Measurements from ENCODE around the gene KSR2.
"Not testable (repeated sequence)": the region's sequence is repeated elsewhere in the genome, so short reads cannot be mapped to it uniquely, and the experiment has no call there.

KSR2 gene

DNA sequence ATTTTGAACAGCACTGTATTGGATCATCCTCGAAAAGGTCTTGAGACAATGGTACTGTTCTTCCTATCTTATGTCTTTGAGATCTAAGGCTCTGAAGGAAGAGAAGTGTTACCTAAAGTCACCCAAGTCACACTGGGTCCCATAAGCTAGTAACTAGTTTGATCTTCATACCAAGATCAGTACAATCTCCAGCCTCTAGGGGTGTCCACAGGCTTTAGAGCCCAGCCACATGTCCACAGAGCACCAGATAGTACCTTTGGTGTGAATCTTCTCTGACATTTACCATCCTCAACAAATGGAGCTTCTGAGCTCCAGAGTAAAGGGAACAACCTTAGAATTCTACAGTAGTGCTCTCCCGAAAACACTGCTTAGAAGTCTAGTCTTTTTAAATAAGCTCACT lies 78.7 kb downstream of the KSR2 start:
- DNase-seq, result no peak

DNA sequence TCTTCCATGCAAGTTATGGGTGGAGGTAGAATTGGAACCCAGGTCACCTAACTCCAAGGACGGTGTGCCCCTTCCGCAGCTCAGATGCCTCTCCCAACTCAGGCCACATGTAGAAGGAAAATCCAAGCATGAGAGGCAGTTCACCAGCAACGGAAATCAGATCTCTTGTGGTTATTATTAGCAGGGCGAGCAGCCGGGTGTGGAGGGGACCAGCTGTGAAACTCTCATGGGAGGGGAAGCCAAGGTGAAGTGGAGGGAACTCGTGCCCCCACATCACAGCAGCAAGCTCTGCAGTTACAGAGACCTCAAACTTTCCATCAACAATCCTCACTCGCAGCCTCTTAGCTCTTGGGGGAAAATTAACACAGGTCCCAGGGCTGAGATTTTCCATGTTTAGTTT lies 79.7 kb downstream of the KSR2 start:
- no peak for DNase-seq

DNA sequence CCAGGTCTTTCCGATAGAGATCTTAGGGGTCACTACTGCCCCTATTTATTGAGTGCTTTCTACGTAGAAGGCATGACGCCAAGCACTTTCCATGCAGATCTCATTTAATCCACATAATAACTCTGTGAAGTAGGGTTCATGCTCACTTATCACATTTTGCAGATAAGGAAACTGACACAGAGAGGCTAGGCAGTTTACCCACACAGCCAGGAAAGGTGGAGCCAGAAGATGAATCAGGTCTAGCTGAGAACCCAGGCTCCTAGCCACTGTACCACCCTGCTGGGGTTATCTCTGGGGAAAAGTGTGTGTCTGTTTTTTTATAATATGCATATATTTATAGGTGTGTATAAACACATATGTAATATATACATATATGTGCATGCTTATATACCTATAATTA lies 83.6 kb downstream of the KSR2 start:
- DNase-seq, result no peak

DNA sequence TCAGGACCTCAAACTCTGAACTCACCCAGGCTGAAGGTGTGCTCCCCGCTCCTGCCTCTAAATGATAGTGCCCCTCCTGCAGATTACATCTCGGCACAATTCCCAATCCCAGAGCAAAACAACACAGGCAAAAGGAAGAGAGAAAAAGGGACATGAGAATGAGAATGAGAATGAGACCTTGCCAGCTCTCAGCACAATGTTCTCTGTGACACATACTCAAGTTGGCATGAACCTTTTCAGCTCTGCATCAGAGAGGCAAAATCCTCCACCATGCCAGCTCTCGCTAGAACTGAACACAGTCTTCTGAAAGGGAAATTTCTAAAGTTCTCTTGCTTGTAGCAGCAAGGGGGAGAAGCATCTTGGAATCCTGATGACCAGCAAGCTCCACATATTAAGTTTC lies 84.6 kb downstream of the KSR2 start:
- DNase-seq, result no peak

DNA sequence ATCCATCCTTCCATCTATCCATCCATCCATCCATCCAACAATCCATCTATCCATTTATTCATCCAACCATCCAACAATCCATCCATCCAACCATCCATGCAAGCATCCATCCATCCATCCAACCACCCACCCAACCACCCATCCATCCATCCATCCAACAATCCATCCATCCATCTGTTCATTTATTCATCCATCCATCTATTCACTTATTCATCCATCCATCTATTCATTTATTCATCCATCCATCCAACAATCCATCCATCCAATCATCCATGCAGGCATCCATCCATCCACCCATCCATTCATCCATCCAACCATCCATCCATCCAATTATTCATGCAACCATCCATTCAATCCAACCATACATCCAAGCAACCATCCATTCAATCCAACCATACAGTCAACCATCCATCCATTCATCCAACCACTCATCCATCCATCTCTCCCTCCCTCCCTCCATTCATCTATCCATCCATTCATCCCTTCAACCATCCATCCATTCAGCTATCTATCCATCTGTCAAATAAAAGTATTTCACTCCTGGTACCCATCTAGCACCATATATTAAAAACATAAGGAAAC lies 86.1 kb downstream of the KSR2 start:
- no peak for DNase-seq

DNA sequence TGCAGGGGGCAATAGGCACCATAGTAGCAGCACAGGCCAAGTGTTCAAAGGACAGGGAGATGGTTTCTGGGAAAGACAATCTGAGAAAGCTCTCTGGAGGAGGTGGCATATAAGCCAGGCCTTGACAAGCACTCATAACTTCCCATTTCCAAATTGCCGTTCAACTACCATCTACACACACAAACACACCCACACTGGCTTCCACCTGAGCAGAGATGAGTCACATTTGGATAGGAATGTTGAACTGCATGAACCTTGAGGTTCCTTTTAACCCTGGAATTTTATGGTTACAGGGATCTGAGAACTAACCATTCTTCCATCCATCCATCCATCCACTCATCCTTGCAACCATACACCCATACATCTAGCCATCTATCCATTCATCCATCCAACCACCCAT lies 86.6 kb downstream of the KSR2 start:
- DNase-seq, result no peak

DNA sequence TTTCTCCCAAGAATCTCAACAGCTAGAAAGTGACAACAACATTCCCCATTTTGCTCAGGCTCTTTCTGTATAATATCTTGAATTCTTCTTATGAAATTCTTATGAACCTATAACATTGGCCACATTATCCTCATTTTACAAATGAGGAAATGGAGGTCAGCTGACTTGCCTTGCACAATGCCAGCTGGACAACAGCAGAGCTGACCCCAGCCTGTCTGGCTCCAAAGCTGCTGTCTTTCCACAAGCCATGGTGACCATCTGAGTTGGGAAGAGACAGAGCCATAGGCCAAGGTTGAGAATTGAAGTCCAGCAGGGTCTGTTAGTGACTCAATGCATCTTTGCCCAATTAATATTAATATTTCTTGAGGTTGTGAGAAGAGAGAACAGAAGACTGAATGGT lies 87.3 kb downstream of the KSR2 start:
- no peak for DNase-seq

DNA sequence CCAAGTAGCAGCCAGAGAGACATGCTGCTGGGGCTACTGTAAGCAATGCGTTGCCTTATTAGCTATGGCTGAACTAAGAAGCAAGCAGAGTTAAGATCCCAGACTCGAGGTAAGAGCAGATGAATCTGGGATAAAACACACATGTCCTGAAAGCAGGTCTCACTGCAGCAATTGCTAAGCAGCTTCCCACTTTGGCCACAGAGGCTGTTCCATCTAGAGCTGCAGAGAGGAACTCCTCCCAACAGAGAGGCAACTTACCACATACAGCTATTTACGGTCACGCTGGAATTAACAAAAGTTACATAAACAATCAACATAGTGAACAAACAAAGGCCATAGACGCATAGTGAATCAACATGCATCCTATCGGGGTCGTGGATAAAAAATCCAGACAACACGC lies 90.2 kb downstream of the KSR2 start:
- no peak for DNase-seq

DNA sequence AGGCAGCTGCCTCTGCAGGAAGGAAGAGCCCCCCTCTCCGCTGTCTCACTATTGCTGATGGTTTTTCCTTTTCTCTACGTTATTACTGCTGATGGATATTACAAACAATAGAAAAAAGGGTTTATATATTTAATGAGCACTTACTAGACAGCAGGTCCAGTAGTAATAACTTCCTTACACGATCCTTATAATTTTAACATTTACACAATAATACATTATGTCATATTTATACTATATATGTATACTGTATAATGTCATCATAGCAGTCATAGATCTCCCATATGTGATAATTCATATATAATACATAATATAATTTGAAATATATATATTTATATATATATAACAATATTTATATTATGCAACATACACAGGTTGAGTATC lies 92.4 kb downstream of the KSR2 start:
- DNase-seq, result no peak

DNA sequence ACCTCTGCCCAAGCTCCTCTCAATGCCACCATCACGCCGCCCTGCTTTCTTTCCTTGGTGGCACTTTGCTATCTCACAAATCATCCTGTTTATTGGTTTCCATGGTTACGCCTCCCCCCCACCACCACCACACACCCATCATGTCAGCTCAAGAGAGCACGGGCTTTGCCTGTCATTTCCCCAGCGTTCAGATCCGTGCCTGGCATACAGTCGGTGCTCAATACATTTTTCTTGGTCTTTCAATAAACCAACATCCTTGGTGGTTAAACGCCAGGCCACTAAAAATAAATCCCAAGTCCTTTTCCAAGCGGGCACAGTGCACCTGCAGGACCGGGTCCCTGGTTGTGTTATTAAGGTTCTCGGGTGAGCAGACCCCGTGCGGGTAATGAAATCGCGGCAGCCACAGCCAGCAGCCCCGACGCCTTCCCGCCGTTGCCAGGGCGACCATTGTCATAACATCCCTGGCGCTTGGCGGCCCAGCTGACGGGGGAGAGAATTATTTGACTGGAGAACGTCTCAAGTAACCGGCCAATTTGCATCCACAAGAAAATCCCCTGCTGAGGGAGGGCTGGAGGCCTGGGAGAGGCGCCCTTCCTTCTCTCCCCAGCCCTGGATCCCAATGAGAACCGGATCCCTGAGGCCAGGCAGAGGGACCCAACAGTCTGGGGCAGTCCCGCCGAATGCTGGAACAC lies 92.9 kb downstream of the KSR2 start:
- peak; percentile 56 for DNase-seq

DNA sequence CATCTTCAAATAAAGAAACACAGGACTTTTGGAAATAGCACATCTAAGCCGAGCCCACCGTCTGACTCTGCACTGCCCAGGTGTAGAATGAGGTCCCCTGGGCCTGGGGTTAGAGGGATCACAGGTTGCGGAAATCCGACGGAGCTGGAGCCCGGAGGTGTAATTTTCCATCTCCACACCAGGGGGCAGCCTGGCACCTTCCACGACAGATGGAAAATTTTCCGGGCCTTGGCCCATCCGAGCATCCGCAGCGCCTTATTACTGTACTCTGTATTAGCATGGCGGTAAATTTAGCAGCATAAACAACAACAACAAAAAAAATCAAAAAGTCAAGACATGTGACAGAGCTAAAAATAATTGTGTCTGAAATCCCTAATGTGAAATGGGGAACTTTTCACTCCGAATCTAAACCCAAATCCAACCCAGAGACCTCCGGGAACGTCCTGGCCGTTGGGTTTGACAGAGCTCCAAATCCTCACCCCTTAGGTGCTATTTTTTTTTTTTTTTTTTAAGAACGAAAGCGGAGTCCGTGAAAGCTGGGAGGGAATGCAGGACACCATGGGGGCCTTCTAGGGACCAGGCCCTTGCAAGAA lies 93.9 kb downstream of the KSR2 start:
- peak; percentile 67 for DNase-seq

DNA sequence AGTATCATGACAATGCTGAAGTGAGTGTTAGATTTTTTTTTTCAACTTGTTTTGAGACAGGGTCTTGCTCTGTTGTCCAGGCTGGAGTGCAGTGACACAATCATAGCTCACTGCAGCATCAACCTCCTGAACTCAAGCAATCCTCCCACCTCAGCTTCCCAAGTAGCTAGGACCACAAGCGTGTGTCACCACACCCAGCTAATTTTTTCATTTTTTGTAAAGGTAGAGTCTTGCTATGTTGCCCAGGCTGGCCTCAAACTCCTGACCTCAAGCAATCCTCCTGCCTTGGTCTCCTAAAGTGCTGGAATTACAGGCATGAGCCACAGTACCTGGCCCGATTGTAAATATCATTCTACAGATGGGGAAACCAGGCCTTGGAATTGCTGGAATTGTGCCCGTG lies 94.6 kb downstream of the KSR2 start:
- DNase-seq, result not testable (repeated sequence)

DNA sequence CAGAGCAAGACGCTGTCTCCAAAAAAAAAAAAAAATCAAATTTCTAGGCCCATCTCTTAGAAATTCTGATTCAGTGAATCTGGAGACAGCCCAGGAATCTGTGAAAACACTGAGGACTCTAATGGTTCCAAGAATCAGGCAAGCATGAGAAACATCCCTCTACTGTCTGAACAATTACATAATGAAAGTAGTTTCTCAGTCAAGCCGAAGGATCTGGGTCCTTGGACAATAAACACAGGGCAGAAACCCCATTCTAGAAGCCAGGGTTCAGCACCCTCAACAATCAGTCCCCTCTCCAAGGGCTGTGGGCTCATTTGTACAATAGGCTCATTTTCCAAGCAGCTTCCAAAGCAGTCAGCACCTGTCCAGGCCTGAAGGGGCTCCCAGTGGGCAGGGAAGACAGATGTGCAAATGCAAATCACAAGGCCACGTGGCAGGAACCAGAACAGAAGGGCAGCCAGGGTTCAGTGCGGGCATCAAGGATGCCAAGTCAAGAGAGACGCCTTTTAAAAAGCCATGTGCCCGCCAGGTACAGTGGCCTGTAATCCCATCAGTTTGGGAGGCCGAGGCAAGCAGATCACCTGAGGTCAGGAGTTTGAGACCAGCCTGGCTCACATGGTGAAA lies 96.1 kb downstream of the KSR2 start:
- no peak for DNase-seq

DNA sequence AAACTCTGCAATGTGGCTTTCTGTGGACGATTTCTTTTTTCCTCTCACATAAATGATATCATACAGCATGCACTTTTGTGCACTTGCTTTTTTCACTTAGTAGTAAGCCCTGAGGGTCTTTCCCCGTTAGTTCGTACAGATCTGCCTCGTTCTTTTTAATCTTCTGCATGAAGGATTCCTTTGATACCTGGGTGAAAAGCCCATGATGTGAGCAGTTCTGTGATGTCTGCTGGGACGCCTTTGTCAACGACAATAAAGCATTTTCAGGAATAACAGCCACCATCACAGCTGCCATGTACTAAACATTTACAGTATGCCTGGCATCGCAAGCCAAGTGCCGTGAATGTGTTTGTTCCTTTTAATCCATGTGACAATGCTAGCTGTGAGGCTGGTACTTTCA lies 99.2 kb downstream of the KSR2 start:
- no peak for DNase-seq

DNA sequence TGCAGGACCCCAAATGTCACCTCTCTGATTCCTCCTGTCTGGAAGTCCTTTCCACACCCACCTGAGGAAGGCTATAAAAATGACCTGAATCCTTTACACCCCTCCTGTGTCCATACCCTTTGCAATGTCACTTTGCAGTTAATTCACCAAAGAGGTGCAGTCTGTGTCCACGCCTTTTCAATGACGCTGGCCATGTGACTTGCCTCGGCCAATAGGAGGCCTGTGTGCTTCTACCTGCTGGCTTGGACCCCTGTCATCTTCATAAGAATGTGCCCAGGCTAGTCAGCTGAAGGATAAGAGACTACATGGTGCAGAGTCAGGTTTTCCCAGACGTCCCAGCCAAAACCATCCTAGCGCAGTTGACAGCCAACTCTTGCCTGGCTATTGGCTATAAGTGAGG lies 101.4 kb downstream of the KSR2 start:
- DNase-seq, result no peak

DNA sequence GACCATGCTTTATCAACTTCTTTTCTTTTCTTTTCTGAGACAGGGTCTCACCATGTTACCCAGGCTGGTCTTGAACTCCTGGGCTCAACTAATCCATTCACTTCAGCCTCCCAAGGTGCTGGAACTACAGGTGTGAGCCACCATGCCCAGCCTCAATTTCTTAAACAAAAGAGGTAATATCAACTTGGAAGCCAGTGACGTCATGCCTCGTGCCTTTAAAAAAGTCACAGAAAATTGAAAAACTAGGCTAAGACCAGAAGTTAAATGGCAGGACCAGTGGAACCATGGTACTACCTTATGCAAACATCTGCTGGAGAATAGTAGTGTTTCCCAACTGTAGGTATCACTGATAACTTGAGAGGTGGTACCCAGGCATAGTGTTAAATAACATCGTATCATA lies 103.3 kb downstream of the KSR2 start:
- DNase-seq, result no peak

DNA sequence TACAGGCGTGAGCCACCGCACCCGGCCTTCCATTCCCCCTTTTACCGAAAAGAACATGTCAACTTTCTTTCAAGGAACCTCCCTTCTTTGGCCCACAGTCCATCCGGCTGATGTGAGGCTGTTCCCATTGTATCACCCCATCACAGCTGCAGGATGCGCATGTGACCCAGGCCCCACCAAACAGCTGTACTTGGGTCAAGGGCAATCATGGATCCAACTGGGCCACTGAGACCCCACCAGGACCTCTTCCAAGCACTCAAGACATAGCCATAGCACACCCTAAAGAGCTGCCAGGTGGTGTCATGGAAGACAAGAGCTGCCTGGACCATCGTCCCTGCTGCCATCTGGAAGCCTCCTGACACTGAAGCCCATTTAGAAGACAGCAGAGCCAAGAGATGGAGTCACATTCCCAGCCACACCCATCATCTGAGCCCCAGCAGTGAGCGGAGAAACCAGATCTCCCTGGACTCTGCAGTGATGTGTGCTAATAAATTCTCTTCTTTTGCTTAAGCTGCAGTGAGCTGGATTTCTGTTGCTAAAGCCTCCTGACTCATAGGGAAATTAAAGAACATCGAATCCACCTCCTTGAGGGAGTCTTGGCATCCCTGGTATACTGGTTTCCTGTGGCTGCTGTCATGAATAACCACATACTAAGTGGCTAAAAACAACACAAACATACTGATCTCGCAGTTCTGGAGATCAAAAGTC lies 105.6 kb downstream of the KSR2 start:
- DNase-seq, result no peak

DNA sequence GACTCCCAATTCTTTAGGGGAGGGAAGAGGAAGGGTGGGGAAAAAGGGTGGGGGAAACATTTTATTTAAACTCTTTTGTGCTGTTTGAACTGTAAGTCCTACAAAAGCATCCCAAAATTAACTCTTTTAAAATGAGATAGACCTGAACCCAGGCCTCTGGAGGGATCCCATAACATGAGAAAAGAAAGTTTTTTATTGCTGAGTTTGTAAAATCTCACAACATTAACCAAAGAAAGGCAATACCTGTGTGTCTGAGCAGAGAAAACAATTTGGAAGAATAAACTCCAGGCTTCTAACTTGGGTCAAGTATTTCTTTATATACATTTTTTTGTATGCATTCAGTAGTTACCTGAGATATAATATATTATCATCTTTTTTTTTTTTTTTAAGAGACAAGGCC lies 107.1 kb downstream of the KSR2 start:
- DNase-seq, result no peak

DNA sequence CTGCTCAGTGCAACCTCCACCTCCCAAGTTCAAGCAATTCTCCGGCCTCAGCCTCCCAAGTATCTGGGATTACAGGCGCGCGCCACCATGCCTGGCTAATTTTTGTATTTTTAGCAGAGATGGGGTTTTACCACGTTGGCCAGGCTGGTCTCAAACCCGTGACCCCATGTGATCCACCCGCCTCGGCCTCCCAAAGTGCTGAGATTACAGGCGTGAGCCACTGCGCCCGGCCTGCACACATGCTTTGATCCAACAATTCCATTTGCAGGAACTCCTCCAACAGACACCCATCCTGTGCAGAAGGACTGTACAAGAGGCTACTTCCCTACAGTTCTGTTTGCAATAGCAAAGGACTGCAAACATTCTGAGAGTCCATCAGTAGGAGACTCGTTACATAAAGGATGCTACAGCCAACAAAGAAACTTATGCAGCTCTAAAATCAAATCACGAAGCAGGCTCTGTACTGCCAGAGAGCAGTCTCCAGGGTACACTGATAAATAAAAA lies 108.0 kb downstream of the KSR2 start:
- not testable (repeated sequence) for DNase-seq

DNA sequence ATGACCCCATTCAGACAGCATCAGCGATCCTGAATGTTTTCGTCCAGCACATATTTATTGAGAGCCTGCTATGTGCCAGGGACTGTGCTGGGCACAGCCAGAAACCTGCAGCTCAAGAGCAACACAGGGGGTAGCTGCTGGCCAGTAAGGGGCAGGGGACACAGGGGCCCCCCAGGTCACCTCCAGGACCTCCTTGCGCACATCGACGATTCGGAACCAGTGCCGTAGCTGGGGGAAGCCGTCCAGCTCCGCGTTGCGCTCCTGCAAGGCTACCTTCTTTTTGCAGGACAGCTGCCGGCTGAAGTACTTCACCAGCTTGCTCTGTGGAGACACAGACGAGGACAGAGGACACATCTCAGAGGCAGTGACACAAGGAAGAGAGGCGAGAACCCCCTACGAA lies 108.7 kb downstream of the KSR2 start:
- no peak for DNase-seq

DNA sequence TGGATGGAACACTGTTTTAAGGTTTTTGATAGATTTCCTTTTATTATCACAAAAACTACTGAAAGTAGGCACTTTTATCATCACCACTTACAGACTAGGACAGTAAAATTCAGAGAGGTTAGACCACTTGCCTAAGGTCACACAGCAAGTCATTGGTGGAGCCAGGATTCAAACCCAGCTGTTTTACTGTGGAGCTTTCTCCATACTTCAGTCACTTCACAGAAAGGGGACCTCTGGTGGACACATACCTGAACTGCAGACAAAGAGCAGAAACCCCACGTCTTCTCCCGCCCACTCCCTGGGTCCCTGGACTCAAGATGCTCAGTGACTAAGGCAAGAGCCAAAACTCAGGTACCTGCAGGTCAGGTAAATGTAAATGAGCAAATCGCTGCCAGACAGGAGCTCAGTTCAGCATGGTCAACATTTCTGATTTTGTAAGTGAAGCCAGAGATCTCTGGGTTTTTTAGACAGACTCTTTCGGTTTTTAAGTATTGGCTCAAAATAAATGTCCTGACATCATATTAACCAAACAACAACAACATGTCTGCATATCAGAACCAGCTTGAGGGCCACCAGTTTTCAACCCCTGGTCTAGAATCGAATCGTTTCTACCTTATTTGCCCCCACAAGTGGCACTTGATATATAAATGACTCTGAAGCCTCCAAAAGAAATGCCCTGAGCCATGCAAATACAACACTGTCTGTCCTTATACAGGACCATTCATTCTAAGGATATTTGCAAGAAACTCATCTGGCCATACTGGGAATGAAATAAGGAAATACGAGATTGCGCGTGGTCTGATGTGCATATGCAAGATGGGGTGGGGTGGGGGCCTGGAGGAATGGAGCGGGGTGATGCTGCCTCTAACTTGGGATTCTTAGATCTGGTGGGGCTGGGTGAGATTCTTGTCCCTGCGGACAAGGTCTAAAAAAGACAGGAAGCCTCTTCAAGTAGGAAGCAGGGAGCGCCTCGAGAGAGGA lies 110.9 kb downstream of the KSR2 start:
- DNase-seq, result no peak

DNA sequence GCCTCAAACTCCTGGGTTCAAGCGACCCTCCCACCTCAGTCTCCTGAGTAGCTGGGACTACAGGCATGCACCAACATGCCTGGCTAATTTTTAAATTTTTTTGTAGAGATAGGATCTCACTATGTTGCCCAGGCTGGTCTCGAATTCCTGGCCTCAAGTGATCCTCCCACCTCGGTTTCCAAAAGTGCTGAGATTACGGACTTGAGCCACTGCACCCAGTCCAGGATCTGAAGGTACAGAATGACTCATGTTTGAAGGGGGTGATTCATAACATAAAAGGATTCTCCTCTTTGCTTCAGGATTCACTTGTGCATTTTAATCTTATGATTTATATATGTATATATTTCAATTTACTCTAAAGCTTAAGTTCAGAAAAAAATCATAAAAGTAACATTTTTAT lies 111.7 kb downstream of the KSR2 start:
- not testable (repeated sequence) for DNase-seq
